GM20431 (cell line): Measurements from ENCODE around the gene FAM210A.

Experiments
- in situ Hi-C: fragments of 300-500 bp; cut with MseI, MboI; formaldehyde crosslinking; loops from one replicate; pipeline ENCODE4 v1.15.0; 2020; ENCODE audit warnings: low sequenced_read_pairs; ENCODE audit not compliant: unreplicated experiment

Gene FAM210A

GRCh38 chr18:13649397-13650390, 76.7 kb downstream of the FAM210A start:
- in situ Hi-C loops, result no loop called here

GRCh38 chr18:13647761-13648160, 78.6 kb downstream of the FAM210A start:
- in situ Hi-C loops, result no loop called here

GRCh38 chr18:13646633-13647032, 79.7 kb downstream of the FAM210A start:
- in situ Hi-C loops, result no loop called here

- in situ Hi-C loops, result no loop called here
Measured at GRCh38 chr18:13645093-13645492, 81.3 kb downstream of the FAM210A start.

GRCh38 chr18:13643261-13643751, 83.1 kb downstream of the FAM210A start:
- in situ Hi-C loops, result no loop called here

GRCh38 chr18:13642440-13642827, 83.9 kb downstream of the FAM210A start:
- in situ Hi-C loops, result no loop called here

- in situ Hi-C loops, result no loop called here
Measured at GRCh38 chr18:13641551-13642439, 84.6 kb downstream of the FAM210A start.

GRCh38 chr18:13640266-13640860, 86.0 kb downstream of the FAM210A start:
- in situ Hi-C loops, result no loop called here

- in situ Hi-C loops, result no loop called here
Measured at GRCh38 chr18:13638719-13639595, 87.4 kb downstream of the FAM210A start.

GRCh38 chr18:13635046-13635445, 91.3 kb downstream of the FAM210A start:
- in situ Hi-C loops, result no loop called here

- in situ Hi-C loops, result loop anchor here (5.0 kb wide), 1 partner anchor 76 kb away; no protein-coding TSS in a partner anchor
Measured at GRCh38 chr18:13633700-13634099, 92.7 kb downstream of the FAM210A start.

GRCh38 chr18:13630716-13631268, 95.6 kb downstream of the FAM210A start:
- in situ Hi-C loops, result loop anchor here (5.0 kb wide), 1 partner anchor 73 kb away; no protein-coding TSS in a partner anchor

- in situ Hi-C loops, result loop anchor here (5.0 kb wide), 1 partner anchor 73 kb away; no protein-coding TSS in a partner anchor
Measured at GRCh38 chr18:13629841-13630715, 96.3 kb downstream of the FAM210A start.

- in situ Hi-C loops, result no loop called here
Measured at GRCh38 chr18:13628211-13628610, 98.1 kb downstream of the FAM210A start.

- in situ Hi-C loops, result no loop called here
Measured at GRCh38 chr18:13627639-13628038, 98.7 kb downstream of the FAM210A start.

GRCh38 chr18:13626544-13626908, 99.8 kb downstream of the FAM210A start:
- in situ Hi-C loops, result no loop called here

- in situ Hi-C loops, result no loop called here
Measured at GRCh38 chr18:13625843-13626543, 100.4 kb downstream of the FAM210A start.
